GM20000 (cell line): ENCODE measurements around the gene CD200.

Source experiments
- DNase-seq: peaks from one replicate; pipeline ENCODE4 v3.0.0; 2012; ENCODE audit warnings: low spot score
- CTCF ChIP-seq: IDR thresholded peaks from 2 replicates; pipeline ENCODE4 v1.5.1; 2012; ENCODE audit warnings: mild to moderate bottlenecking, control low read depth; ENCODE audit errors: extremely low read depth, missing control alignments

The CD200 gene

GRCh38 chr3:112351823-112352222, 18.9 kb downstream of the CD200 start:
- DNase-seq, result no peak
- TF ChIP-seq CTCF, result no peak

- no peak for TF ChIP-seq CTCF
- no peak for DNase-seq
Observed at GRCh38 chr3:112352720-112353119, 19.8 kb downstream of the CD200 start.

GRCh38 chr3:112353365-112353764, 20.4 kb downstream of the CD200 start:
- TF ChIP-seq CTCF, result no peak
- no peak for DNase-seq

GRCh38 chr3:112354642-112355306, 21.8 kb downstream of the CD200 start:
- TF ChIP-seq CTCF, result no peak
- no peak for DNase-seq

- no peak for DNase-seq
- TF ChIP-seq CTCF, result no peak
Observed at GRCh38 chr3:112355307-112355687, 22.3 kb downstream of the CD200 start.

GRCh38 chr3:112357930-112358780, 25.2 kb downstream of the CD200 start:
- no peak for TF ChIP-seq CTCF
- no peak for DNase-seq

GRCh38 chr3:112360561-112360960, 27.6 kb downstream of the CD200 start:
- no peak for DNase-seq
- no peak for TF ChIP-seq CTCF
